Testis (tissue), 2 donors: ENCODE data around the gene NEURL1B.

ENCODE experiments used
- CTCF ChIP-seq, 3 experiments: fragments of 450-650 bp in 2 of 3; fragments of 200-600 bp in 1 of 3; sonication (generic) in 1 of 3; IDR thresholded peaks; one replicate each; pipeline ENCODE4 v1.5.1; 2016 to 2019; ENCODE audit warnings: antibody characterized with exemption in 3 of 3, mild to moderate bottlenecking in 2 of 3, moderate library complexity in 1 of 3
- POLR2A ChIP-seq: fragments of 450-650 bp; IDR thresholded peaks from one replicate; pipeline ENCODE4 v1.6.1; 2017; ENCODE audit warnings: antibody characterized with exemption, mild to moderate bottlenecking, moderate library complexity

GRCh38 chr5:172671091-172671490, 30.0 kb downstream of the NEURL1B start:
- no peak for TF ChIP-seq CTCF (IDR thresholded peaks at IDR 0.05)
- TF ChIP-seq POLR2A = no peak
